DLD1 (cell line): Measurements from ENCODE around the gene ITGB4.
"Not testable (repeated sequence)": the region's sequence is repeated elsewhere in the genome, so short reads cannot be mapped to it uniquely, and the experiment has no call there.

Experiments
- in situ Hi-C: cut with HindIII; loops from 2 replicates; pipeline ENCODE4 v1.10.0; 2017; ENCODE audit warnings: low sequenced_read_pairs

The ITGB4 gene

GRCh38 chr17:75751676-75752404, 30.6 kb downstream of the ITGB4 start:
- in situ Hi-C loops = no loop called here

DNA sequence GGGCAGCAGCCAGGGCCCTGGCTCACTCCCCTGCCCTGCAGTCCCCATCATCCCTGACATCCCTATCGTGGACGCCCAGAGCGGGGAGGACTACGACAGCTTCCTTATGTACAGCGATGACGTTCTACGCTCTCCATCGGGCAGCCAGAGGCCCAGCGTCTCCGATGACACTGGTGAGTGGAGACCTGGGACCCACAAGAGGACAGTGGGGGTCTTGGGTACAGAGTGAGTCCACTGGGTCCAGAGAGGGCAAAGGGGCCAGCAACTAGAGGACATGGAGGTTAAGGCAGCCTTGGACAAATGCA, 31.1 kb downstream of the ITGB4 start:
- in situ Hi-C loops = no loop called here

GRCh38 chr17:75752802-75753513, 31.7 kb downstream of the ITGB4 start:
- in situ Hi-C loops = no loop called here

DNA sequence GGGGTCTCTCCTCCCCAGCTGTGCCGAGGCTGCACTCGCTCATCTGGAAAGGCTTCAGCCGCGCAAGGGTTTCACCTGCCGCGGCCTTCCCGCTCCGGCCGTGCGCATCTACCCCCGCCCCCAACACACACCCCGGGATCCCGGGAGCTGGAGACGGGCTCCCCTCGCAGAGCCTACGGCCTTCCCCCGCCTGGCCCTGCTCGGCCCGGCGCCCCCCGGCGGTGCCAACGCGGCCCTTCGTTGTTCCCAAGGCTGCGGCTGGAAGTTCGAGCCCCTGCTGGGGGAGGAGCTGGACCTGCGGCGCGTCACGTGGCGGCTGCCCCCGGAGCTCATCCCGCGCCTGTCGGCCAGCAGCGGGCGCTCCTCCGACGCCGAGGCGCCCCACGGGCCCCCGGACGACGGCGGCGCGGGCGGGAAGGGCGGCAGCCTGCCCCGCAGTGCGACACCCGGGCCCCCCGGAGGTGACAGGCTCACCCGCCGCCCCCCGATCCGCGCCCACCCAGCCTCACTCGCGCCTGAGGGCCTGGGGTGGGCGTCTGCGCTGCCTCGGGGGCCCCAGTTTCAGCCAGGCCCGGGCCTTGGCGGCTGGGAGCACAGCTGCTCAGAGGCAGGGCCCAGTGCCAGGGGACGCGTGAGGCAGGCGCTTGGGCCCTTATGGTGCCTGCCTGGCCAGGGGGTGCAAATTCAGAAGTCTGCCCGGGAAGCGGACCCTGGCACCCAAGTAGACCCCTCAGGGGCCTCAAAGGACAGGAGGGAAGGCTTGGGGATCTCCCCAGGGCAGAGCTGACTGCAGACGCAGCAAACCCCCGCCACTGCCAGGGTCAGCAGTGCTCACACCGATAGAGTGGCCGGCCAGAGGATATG, 32.5 kb downstream of the ITGB4 start:
- in situ Hi-C loops = no loop called here

GRCh38 chr17:75754378-75755204, 33.3 kb downstream of the ITGB4 start:
- in situ Hi-C loops = no loop called here

DNA sequence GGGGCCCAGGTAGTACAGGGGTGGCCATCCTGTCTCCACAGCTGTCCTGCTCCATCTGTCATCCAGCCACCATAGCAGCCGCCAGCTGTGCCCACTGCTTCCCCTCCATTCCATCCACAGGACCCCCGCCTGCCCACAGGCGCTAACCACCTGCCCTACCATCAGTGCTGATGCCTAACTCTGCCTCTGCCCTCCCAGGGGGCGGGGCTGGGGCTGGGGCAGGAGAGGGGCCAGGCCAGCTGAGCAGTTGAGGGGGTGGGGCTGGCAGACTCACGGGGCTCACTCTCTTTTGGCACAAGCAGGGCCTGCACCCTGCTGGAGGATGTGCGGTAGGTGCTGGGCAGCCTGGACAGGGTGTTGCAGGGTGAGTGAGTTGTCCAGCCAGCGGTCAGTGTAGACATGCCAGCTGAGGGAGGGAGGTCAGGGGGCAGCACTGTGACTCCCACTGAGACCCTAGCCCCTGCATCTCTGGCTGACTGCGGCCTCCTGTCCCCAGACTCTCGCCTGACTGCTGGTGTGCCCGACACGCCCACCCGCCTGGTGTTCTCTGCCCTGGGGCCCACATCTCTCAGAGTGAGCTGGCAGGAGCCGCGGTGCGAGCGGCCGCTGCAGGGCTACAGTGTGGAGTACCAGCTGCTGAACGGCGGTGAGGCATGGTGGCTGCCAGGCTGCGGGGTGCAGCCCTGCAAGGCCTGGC, 34.1 kb downstream of the ITGB4 start:
- in situ Hi-C loops = no loop called here

DNA sequence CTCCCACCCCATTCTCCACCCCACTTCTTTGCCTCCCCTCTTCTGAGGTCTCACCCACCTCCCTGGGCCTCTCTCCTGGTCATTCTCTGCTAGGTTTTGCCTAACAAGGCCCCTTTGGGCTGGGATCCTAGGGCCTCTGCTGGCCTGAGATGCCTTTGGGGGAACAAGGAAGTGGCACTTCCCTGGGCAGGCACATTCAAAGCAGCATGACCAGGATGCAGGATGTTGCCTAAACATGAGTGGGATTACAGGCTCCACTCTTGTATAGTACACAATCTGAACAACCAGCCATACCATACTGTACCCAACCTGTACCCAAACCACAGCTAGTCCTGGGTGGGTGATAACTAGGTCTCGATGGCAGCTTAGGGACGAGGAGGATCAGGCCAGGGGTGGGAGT, 34.7 kb downstream of the ITGB4 start:
- in situ Hi-C loops = no loop called here

GRCh38 chr17:75756451-75757085, 35.3 kb downstream of the ITGB4 start:
- in situ Hi-C loops = no loop called here

- in situ Hi-C loops = no loop called here
Observed at GRCh38 chr17:75757086-75757681, 35.9 kb downstream of the ITGB4 start.

GRCh38 chr17:75758131-75758905, 37.1 kb downstream of the ITGB4 start:
- in situ Hi-C loops = no loop called here

GRCh38 chr17:75759457-75759856, 38.2 kb downstream of the ITGB4 start:
- in situ Hi-C loops = no loop called here

- in situ Hi-C loops = not testable (repeated sequence)
Observed at GRCh38 chr17:75759978-75760640, 38.9 kb downstream of the ITGB4 start.

DNA sequence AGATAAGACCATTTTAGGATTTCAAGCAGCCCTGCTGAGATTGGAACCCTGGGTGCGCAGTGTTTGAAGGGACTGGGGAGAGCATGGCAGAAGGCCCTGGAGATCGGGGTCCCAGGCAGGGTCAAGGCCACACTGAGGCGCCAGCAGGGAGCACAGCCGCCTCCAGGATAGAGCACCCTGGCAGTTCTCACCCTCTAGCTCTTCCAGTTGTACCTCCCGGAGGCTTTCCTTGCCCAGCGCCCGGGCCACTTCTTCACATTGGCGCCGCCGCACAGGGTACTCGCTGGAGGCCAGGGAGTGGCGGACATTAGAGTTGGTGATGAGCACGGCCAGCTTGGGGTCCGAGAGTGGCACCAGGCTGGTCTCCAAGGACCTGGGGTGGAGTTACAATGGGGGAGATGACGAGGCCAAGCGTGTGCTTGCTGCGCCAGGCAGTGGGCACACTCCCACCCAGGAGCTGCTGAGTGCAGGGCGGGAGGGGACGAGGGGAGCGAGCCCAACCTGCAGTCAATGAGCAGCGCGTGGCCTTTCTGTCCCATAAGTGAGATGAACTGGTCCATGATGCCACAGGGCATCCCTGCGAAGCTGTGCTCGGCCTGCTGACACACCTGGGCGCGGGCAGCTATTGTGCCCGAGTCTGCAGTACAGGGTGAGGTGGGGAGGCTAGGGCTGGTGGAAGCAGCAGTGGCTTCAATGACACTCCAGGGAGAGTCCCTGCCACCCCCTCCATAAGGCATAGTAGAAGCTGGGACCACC, 41.4 kb downstream of the ITGB4 start:
- in situ Hi-C loops = no loop called here

DNA sequence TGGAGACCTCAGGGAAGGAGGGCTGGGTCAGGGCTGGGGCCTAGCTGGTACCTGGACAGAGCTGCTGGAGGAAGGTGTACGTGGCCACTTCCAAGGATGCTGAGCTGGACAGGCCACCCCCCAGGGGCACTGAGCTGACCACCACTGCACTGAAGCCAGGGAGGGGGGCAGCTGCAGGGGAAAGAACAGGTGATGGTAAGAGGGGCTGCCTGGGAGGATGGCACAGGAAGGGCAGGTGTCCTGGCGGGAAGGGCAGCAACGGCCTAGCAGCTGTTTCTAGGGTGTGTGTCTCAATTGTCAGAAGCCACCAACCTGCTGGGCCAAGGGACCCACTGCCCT, 42.0 kb downstream of the ITGB4 start:
- in situ Hi-C loops = no loop called here

- in situ Hi-C loops = no loop called here
Observed at GRCh38 chr17:75763613-75764416, 42.6 kb downstream of the ITGB4 start.

DNA sequence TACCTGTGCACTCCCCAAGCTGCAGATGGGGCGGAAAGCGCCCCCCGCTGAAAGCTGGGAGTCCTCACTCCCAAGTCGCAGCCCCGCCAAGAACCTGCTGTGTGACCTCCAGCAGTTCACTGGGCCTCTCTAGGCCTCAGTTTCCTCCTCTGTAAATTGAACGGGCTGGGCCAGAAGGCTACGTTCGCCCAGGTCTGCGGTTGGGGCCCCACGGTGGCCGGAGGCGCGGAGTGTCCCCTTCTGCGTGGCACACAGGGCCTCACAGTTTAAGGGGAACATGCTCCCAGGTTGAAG, 43.1 kb downstream of the ITGB4 start:
- in situ Hi-C loops = no loop called here
